ENCODE results near the gene IL3. TPM values are rescaled to one million over a fixed set of nuclear protein-coding genes. Genes with fewer than 3 reads are reported as not detected.

IL3 gene
- polyA plus RNA-seq, 10 donors: not detected

DNA sequence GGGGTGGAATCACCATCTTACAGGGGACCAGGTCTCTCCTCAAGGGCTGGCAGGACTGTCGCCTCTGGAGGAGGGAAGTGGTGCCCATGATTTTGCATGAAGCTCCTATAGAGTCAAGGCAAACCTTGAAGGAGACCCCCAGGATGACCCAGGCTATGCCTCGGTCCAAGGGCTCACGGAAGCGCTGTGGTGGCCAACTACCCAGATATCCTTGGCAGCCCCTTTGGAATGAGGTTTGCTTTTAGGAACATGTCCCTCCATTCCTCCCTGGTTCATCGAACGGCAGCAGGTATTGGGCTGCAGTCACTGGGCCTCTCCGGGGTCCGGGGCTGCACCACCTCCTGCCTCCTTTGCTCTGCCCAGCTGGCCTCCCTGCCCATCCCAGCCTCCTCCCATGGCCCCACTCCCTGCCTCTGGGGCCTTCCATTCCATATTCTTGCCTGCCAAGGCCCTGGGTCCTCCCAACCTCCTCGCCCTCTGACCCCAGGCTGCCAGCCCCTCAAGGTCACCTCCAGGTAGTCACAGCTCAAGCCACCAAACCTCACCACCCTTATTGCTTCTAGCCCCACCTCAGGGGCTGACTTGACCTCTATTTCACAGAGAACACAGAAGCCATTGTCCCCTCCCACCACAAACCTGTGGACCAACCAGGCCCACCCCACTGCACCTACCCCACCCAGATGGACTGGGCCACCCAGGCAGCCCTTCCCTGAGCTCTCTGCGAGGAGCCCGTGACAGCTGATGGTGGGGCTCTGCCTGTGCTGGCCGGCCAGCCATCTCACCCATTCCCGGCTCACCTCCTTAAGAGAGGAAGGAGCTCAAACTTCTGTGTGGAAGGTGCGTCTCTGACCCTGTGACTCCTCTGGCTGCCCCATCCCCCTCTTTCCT is 3.6 kb upstream of the IL3 start:
- DNase-seq: no peak

DNA sequence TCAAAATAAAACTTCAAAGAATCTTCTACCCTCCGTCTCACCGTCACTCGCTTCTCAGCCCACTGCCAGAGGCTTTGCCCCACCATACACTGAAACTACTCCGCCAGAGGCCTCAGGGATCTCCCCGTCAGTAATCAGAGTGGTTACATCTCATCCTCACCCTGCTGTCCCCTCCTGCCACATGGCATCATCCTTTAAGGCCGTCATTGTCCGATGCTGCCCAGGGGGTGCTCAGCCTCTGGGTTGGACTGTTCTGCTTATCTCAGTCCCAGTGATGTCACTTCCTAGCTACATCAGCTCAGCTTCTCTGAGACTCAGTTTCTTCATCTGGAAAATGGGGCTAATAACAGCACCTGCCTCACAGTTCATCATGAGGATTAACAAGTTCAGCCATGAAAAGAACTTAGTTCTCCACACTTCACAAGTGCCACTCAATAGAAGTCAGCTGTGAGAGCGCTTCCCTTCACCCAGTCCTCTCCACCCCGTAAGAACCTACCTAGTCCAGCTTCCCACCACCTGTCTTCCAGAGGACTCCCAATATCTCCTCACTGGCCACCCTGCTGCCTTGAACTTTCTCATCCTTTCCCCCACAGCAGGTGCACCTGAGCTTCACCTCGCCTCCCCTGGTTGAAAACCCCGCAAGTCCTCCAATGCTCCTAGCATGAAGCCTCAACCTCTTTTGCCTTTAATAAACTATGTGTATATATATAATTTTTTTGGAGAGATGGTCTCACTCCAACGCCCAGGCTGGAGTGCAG is 2.8 kb upstream of the IL3 start:
- DNase-seq: no peak

- no peak for DNase-seq
Observed at GRCh38 chr5:132058646-132059042, 1.8 kb upstream of the IL3 start.

GRCh38 chr5:132059043-132059695 is 1.3 kb upstream of the IL3 start:
- DNase-seq: no peak

GRCh38 chr5:132059696-132060500 is 557 bp upstream of the IL3 start:
- DNase-seq: no peak

DNA sequence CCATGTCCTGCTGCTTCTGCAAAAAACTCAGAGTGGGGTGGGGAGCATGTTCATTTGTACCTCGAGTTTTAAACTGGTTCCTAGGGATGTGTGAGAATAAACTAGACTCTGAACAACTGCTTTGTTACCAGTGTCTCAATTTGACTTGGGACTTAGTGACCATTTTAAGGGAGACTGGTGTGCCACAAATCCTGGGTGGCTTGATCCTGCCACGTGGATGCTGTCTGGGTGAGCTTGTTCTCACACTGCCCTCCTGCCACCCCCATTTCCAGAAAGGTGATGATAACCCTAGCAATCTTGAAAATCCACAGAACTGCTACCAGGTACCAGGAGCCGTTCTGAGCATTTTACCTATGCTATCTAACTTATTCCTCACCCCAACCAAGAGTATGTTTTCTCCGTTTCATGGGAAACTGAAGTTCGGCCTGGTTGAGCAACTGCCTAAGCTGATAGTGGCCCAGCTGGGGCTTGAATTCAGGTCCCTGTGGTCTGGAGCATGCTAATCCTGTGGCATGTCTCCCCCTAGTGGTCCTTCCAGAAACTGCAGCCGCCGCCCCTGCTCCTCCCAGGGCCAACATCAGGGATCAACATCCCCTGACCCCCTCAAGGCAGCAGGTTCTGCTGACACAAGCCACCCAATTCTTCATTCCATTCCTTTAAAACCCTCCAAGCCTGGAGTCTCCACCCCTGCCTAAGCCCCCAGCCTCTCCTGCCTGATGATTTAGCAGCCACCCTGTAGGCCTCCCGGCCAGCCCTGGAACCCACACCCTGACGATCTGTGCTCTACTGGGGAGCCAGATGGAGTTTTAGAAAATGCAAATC is 2.8 kb downstream of the IL3 start:
- peak; percentile 20 to 66 (median 34) for DNase-seq

GRCh38 chr5:132064140-132064539 is 3.7 kb downstream of the IL3 start:
- DNase-seq: no peak

DNA sequence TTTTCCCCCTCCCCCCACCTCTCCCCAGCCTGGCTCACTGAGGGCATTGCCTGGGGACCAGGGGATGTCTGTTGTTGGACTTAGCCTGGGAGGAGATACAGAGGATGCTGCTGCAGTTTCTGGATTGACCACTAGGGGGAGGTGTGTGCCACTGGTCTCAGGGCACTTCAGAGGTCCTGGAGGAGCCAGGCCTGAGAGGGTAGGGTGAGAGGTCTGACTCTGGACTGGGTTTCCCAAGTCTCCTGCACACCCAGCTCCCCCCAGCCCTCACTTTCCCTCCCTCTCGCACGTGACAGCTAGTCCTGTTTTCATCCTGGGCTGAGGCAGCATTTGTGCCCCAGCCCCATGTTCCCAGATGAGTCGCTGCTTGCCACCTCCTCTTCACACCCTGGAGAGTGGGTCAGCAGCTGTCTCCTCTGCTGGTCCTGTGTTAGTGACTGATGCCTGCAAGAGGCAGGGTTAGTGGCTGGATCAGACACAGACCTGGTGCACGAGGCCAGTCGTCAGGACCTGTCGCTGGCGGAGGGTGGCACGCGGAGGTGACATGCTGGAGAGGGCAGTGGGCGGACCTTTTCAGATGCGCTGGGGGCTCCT is 4.4 kb downstream of the IL3 start:
- peak; percentile 41 to 71 (median 50) for DNase-seq

DNA sequence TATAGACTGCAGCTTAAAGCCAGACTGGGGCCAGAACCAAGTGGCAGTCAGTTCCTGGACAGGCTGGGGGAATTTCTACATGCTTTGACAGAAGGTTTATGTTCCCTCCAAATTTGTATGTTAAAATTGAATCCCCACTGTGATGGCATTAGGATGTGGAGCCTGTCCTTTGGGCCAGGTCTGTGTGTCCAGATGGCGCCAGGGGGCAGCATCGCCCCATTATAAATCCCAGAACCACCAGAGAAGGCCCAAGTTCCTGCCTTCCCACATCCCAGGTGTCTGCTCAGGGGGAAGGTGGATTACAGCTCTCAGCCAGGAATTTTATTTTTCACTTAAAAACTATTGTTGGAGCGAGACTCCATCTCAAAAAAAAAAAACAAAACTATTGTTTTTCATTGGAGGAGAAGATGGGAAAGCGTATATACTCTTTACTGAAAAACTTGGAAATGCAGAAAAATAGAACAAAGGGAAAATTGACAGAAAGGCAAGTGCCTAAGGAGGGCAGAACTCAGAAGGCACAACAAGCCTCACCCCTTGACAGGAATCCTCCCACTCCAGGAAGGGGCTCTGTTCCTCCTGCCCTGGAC is 5.0 kb downstream of the IL3 start:
- peak; percentile 33 to 61 (median 47) for DNase-seq

DNA sequence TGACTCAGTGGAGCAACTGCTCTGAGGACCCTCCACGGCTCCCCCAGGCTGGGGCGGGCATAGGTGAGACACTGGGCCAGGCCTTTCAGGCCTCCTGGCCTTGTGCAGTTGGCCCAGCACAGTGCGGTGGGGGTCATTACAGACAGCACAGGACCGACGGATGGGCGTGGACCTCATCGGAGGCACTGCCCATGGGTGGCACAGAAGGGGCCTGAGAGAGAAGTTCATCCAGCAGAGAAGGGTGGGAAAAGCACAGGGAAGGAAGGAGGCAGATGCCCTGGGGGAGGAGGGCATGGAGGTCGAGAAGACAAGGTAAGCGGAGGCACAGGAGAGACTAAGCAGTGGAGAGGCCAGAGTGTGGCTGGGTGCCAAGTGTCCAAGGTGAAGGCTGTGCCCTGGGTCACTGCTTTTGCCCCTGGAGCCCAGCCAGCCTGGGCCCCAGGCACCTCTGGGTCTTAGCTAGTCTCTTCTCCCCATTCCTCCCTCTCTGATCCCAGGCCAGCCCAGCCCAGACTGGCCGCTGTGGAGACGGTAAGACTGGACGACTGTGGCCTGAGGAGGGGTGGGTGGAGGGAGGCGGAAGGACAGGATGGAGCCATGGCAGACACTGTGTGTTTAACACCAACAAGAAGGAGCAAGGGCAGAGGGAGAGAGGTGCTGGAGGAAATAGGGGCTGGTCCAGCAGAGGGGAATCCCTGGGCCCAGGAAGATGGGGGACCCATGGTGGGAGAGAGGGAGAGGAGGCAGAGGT is 5.7 kb downstream of the IL3 start:
- DNase-seq: no peak

DNA sequence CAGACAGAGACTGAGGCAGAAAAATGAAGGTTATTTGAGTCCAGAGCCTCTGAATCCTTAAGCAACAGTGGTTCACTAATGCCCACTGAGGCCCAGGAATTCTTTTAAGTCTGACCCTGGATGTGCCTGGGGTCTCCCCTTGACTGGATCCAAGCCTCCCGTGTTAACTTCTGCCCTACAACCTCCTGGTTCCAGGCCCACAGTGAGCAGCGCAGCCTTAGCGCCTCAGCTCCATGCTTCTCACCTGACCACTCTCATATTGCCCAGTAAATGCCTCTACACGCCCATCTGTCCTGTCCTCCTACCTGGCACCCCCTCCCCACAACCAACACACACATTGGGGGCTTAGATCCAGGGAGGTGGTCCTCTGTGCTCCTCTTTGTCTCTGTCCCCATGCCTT is 6.4 kb downstream of the IL3 start:
- DNase-seq: no peak

- no peak for DNase-seq
Observed at GRCh38 chr5:132067451-132067850, 7.0 kb downstream of the IL3 start.

- DNase-seq: no peak
Observed at GRCh38 chr5:132067941-132068808, 7.7 kb downstream of the IL3 start.

GRCh38 chr5:132069561-132069960 is 9.1 kb downstream of the IL3 start:
- no peak for DNase-seq

DNA sequence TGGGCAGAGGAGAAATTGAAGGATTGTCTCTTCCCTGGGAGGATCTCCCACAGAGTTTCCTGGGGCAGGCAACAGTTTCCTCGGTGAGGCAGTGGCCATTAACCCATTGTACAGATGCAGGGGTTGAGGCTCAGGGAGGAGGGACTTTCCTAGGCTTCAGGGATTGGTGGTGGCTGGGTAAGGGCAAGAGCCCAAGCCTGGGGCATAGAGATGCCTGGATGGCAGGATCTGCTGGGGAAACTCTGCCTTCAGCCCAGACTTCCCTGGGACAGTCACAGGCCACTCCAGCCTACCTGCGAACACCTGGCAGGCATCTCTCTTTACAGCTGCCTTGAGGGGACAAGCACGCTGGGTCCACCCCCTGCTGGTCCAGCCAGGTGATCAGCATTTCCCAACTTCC is 9.5 kb downstream of the IL3 start:
- no peak for DNase-seq

DNA sequence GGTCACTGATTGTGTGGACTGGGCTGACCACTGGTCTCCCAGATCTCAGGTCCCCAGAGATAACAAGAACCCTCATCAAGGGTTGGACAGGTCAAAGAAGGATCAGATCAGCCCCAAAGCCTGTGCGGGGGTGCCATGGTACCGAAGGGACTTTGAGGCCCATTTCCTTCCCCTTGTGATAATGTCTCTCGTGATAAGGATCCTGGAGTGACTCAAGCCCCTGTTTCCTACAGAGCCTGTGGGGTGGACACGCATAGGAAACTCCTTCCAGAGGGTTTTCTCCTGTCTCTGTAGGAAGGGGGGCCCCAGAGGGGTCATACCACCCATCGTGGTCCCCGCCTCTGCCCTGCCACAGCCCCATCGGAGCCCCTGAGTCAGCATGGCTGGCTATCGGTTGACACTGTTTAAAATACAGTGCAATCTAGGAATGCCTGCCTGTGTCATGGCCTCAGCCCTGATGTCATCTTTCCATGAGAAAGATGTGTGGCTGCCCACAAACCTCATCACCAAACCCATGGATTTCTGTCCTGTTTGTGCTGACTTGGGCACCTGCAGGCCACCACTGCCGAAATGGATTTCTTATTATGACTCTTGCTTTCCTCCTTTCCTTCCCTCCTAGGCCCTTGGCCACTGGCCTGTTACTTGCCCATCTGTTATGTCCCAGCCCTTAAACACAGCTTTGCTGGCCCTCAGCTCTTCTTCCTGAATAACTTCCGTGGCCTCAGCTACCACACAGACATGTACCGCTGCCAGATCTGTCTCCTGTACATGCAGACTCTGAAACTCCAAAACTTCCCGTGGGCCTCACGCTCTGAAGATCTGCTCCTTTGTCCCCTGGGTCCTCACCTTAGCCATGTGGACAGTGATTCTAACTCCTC is 10.2 kb downstream of the IL3 start:
- DNase-seq: no peak

DNA sequence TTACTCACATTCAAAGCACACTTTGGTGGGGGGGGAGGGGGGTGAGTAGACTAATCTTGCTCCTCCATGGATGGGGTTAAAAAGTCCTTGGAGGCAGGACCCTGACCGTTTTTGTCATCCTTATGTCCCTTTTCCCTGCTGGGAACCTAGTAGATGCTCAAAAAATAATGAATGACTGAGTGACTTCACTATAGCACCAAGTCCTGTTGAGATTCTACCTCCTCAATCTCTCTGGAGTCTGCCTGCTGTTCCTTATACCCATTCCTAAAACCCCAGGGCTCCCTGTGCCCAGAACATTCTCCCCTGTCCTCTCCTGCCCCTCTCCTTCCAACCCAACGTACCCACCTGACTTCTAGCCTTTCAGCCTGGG is 10.9 kb downstream of the IL3 start:
- DNase-seq: no peak
